Neural cell (in vitro differentiated cells): ENCODE measurements around the gene TRPM3.

ENCODE experiments used
- CTCF ChIP-seq: fragments of 450-650 bp; IDR thresholded peaks from 2 replicates; pipeline ENCODE4 v1.5.1; 2014; ENCODE audit warnings: antibody characterized with exemption, mild to moderate bottlenecking, moderate library complexity; ENCODE audit not compliant: poor library complexity, severe bottlenecking
- EP300 ChIP-seq: fragments of 450-650 bp; conservative IDR thresholded peaks from 2 replicates; pipeline ENCODE4 v1.6.1; 2014; ENCODE audit warnings: antibody characterized with exemption, mild to moderate bottlenecking, moderate library complexity; ENCODE audit not compliant: poor library complexity, severe bottlenecking
- EZH2 ChIP-seq: fragments of 200-600, 300-800 bp; shearing (Covaris generic), sonication (generic); IDR thresholded peaks from 2 replicates; pipeline ENCODE4 v1.6.1; 2014; ENCODE audit warnings: antibody characterized with exemption, low read length, borderline replicate concordance, mild to moderate bottlenecking; ENCODE audit not compliant: insufficient read depth, poor library complexity, severe bottlenecking
- MXI1 ChIP-seq: fragments of 450-650 bp; conservative IDR thresholded peaks from 2 replicates; pipeline ENCODE4 v1.6.1; 2014; ENCODE audit warnings: antibody characterized with exemption, mild to moderate bottlenecking; ENCODE audit not compliant: poor library complexity, severe bottlenecking
- POLR2AphosphoS5 ChIP-seq: IDR thresholded peaks from 2 replicates; pipeline ENCODE4 v1.6.1; 2012
- RAD21 ChIP-seq: fragments of 450-650 bp; conservative IDR thresholded peaks from 2 replicates; pipeline ENCODE4 v1.6.1; 2014; ENCODE audit warnings: antibody characterized with exemption, mild to moderate bottlenecking, moderate library complexity

- TF ChIP-seq EZH2 = no peak
- no peak for TF ChIP-seq POLR2AphosphoS5
- no peak for TF ChIP-seq CTCF
- no peak for TF ChIP-seq RAD21
- no peak for TF ChIP-seq MXI1
- TF ChIP-seq EP300 = no peak
Observed at GRCh38 chr9:71052287-71052686, 69.1 kb downstream of the TRPM3 start.
